ES-I3 (cell line): ENCODE measurements around the gene CYP2W1.
"Not testable (repeated sequence)": the region's sequence is repeated elsewhere in the genome, so short reads cannot be mapped to it uniquely, and the experiment has no call there.

Source experiments
- H3K36me3 ChIP-seq: 2 replicates; pipeline ENCODE4 v1.6.1; 2013; ENCODE audit warnings: mild to moderate bottlenecking, low read length, control low read depth, moderate library complexity; ENCODE audit not compliant: insufficient read depth
- H3K4me1 ChIP-seq: 2 replicates; pipeline ENCODE4 v1.6.1; 2013; ENCODE audit warnings: mild to moderate bottlenecking, control low read depth, low read length; ENCODE audit not compliant: insufficient read depth
- H3K9ac ChIP-seq: 2 replicates; pipeline ENCODE4 v1.6.1; 2013; ENCODE audit warnings: low read depth, mild to moderate bottlenecking, low read length, moderate library complexity
- H3K9me3 ChIP-seq: 2 replicates; pipeline ENCODE4 v1.6.1; 2013; ENCODE audit warnings: mild to moderate bottlenecking, low read length, moderate library complexity; ENCODE audit not compliant: control insufficient read depth, insufficient read depth

The CYP2W1 gene

DNA sequence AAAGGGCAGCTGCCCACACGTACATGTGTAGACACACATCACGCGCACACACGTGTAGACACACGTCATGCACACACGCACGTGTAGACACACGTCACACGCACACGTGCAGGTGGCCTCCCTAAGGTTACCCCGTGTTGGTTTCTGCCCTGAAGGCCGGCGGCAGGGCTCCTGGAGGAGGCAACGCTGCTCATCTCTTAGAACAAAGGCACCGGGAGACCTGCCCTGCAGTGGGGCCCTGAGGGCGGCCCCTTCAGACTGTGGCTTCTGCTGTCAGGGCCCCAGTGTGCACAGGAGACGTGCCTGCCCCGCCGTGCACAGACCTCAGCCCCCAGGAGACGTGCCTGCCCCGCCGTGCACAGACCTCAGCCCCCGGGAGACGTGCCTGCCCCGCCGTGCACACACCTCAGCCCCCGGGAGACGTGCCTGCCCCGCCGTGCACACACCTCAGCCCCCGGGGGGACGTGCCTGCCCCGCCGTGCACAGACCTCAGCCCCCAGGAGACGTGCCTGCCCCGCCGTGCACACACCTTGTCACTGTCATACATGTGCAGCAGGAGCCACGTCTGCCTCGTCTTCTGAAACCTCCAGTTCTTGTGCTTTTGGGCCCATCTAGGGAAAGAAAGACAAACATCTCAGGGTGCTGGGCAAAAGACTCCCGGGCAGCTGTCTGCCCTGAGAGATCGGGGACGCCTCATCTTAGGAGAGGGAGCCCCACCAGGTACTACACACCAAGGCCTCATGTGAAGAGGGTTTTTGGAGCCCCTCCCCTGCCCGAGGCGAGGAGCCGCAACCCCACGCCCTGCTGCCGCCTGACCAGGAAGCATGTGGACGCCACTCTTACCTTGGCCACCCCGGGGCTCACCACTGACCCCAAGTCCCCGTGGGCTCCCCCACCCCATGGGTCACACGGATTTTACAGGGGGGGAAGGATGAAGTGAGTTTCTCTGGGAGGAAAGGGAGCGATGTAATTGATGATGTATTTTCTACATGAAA, 17.3 kb downstream of the CYP2W1 start:
- H3K9me3 ChIP-seq = no peaks in the 10 kb centered on the region
- H3K4me1 ChIP-seq = peaks cover 4% of the 10 kb centered on the region; the same call in 1 of the 2 replicates
- no peak overlapping the region for H3K9ac ChIP-seq
- peaks cover 4% of the 10 kb centered on the region; the same call in 1 of the 2 replicates for H3K36me3 ChIP-seq

- not testable (repeated sequence) for H3K9ac ChIP-seq, H3K36me3 ChIP-seq, H3K4me1 ChIP-seq
Observed at GRCh38 chr7:1001069-1001770, 18.2 kb downstream of the CYP2W1 start.

DNA sequence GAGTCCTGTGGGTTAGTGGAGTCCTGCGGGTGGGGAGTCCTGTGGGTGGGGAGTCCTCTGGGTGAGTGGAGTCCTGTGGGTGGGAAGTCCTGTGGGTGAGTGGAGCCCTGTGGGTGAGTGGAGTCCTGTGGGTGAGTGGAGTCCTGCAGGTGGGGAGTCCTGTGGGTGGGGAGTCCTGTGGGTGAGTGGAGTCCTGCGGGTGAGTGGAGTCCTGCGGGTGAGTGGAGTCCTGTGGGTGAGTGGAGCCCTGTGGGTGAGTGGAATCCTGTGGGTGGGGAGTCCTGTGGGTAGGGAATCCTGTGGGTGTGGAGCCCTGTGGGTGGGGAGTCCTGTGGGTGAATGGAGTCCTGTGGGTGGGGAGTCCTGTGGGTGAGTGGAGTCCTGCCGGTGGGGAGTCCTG, 19.0 kb downstream of the CYP2W1 start:
- not testable (repeated sequence) for H3K9me3 ChIP-seq, H3K36me3 ChIP-seq, H3K4me1 ChIP-seq, H3K9ac ChIP-seq

More at GRCh38 chr7:1001069-1001770, 18.2 kb downstream of the CYP2W1 start:
- not testable (repeated sequence) for H3K9me3 ChIP-seq

- not testable (repeated sequence) for H3K9ac ChIP-seq, H3K36me3 ChIP-seq, H3K4me1 ChIP-seq, H3K9me3 ChIP-seq
Observed at GRCh38 chr7:1002445-1002844, 19.5 kb downstream of the CYP2W1 start.

- H3K9ac ChIP-seq = no peak overlapping the region
- no peaks in the 10 kb centered on the region for H3K9me3 ChIP-seq
- H3K4me1 ChIP-seq = peaks cover 4% of the 10 kb centered on the region; the same call in 1 of the 2 replicates
- peaks cover 4% of the 10 kb centered on the region; the same call in 1 of the 2 replicates for H3K36me3 ChIP-seq
Observed at GRCh38 chr7:1004018-1004852, 21.3 kb downstream of the CYP2W1 start.

DNA sequence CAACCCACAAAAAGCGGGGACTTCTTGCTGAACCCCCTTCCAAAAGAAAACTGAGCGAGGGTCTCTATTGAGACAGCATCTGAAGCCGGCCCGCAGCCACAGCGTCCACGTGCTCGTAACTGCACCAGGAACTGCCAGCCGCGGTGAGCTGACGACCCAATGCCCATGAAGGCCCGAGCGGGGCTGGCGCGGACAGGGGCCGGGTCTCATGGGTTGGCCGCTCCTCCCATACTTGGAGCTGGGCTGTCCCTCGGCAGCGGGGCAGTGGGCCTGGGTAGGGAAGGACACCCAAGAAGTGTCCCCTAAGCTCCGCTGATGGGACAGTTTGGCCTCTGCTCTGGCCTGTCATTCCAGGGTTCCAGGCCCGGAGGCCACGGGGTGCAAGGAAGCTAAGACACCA, 22.3 kb downstream of the CYP2W1 start:
- Histone ChIP-seq H3K9me3 (no peaks in the 10 kb centered on the region), H3K9ac (no peak overlapping the region), H3K36me3 (peaks cover 4% of the 10 kb centered on the region; the same call in 1 of the 2 replicates), H3K4me1 (no peaks in the 10 kb centered on the region)

- Histone ChIP-seq H3K9me3 (no peaks in the 10 kb centered on the region), H3K36me3 (peaks cover 4% of the 10 kb centered on the region; the same call in 1 of the 2 replicates), H3K4me1 (no peaks in the 10 kb centered on the region), H3K9ac (no peak overlapping the region)
Observed at GRCh38 chr7:1007901-1008300, 24.9 kb downstream of the CYP2W1 start.

GRCh38 chr7:1008733-1009363, 25.9 kb downstream of the CYP2W1 start:
- H3K9me3 ChIP-seq = no peaks in the 10 kb centered on the region
- H3K4me1 ChIP-seq = no peaks in the 10 kb centered on the region
- H3K36me3 ChIP-seq = peaks cover 4% of the 10 kb centered on the region; the same call in 1 of the 2 replicates
- no peak overlapping the region for H3K9ac ChIP-seq

DNA sequence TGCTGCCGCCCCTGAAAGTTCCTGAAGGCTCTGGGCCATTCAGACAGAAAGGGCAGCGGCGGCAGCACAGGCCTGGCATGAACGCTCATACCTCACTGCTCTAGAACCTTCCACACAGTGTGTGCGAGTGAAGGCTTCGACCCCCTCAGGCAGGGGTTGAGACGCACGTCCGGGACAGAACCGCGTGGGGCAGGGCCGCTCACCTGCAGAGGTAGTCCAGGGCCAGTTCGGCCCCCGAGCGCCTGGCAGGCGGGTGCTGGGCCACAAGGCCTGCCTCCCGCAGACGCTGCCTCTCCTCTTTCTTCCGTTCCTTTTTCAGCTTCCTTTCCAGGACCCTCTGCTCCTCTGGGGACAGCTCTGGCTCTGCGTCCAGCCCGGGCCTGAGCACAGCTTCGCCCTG, 26.8 kb downstream of the CYP2W1 start:
- Histone ChIP-seq H3K36me3 (peaks cover 4% of the 10 kb centered on the region; the same call in 1 of the 2 replicates), H3K9ac (no peak overlapping the region), H3K9me3 (no peaks in the 10 kb centered on the region), H3K4me1 (no peaks in the 10 kb centered on the region)

DNA sequence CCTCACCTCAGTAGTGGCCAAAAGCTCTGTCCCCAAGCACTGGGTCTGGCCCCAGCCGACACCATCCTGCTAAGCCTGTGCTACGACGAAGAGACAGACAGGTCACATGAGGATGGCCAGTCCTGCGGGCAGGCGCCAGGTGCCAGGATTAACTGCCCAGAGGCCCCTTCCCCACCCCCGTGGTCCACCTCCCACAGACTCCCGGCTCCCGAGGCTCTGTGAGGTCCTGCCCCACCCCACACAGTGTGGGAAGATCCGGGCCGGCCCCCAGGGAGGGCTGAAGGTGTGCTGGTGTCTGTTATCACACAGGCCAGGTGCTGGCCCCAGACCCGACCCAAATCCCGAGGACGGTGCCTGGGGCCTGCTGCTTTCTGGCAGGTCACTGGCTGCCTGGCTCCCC, 27.2 kb downstream of the CYP2W1 start:
- Histone ChIP-seq H3K4me1 (no peaks in the 10 kb centered on the region), H3K9ac (no peak overlapping the region), H3K36me3 (peaks cover 4% of the 10 kb centered on the region; the same call in 1 of the 2 replicates), H3K9me3 (no peaks in the 10 kb centered on the region)

GRCh38 chr7:1011297-1012003, 28.5 kb downstream of the CYP2W1 start:
- Histone ChIP-seq H3K9me3 (no peaks in the 10 kb centered on the region), H3K36me3 (peaks cover 4% of the 10 kb centered on the region; the same call in 1 of the 2 replicates), H3K9ac (no peak overlapping the region), H3K4me1 (no peaks in the 10 kb centered on the region; the same call in 1 of the 2 replicates)

DNA sequence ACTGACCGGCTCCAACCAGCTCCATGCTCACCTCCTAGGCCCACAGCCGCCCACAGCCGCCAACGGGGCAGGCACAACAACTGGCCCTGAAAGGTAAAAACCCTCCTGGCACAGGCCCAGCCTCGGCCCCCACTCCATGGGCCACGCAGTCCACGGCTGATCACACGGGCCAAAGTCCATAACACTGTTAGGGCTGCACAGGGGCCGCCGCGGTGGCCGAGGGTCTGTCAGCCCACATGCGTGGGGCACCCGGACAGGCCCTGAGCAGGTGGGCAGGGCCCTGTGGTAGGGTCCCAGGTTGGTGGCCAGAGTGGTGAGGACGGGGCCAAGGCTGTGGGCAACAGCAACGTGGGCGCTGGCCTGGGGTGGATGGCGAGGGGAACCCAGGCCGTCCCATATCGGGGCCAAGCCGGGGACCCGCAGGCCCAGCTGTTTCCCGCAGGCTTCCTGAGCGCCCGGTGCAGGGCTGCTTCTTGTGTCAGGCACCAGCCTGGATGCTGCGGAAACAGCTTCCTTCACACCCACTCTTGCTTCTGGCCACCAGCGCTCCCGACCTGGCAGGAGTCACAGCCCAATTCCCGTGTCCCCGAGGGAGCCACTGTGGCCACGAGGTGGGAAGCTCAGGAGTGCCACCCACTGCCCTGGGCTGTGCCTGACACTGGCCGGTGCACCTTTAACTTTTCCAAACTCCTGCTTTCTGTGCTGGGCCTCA, 29.2 kb downstream of the CYP2W1 start:
- H3K36me3 ChIP-seq = peaks cover 1% of the 10 kb centered on the region; the same call in 1 of the 2 replicates
- no peak overlapping the region for H3K9ac ChIP-seq
- H3K9me3 ChIP-seq = no peaks in the 10 kb centered on the region
- H3K4me1 ChIP-seq = no peaks in the 10 kb centered on the region; the same call in 1 of the 2 replicates

DNA sequence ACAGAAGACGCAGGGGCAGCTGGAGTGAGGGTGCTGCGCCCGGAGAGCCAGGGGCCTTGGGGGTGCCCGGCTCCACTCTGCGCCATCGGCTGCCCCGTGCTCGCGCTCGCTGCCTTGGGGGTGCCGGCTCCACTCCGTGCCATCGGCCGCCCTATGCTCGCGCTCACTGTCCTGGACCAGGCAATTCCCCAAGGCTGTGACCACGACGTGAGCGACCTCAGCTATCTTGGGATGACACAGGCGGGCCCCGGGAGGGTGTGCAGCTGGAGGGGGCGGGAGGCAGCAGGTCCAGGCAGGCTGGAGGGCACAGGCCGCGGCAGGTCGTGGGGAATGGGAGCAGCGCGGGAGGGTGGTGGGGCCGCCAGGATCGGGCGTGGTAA, 29.7 kb downstream of the CYP2W1 start:
- Histone ChIP-seq H3K9ac (no peak overlapping the region), H3K36me3 (no peaks in the 10 kb centered on the region), H3K4me1 (no peaks in the 10 kb centered on the region; the same call in 1 of the 2 replicates), H3K9me3 (no peaks in the 10 kb centered on the region)
